Mucosa of descending colon (tissue), 3 donors: ENCODE measurements around the gene PEPD. TPM values are rescaled to one million over a fixed set of nuclear protein-coding genes. Genes with fewer than 3 reads are reported as not detected.
A peak's percentile ranks its signal among the peaks of the same experiment; 100 is the strongest.

Source experiments
- ATAC-seq: fragments of 200-7000 bp; cut with Tn5 transposase; one replicate; pipeline ENCODE4 v1.9.1; 2020; ENCODE audit warnings: mild to moderate bottlenecking, moderate library complexity
- DNase-seq, 3 donors: peaks; one replicate each; pipeline ENCODE4 v3.0.0-alpha.2; 2020
- H3K36me3 ChIP-seq: fragments of 200-600 bp; one replicate; pipeline ENCODE4 v1.8.0; 2021; ENCODE audit warnings: low read depth, mild to moderate bottlenecking
- H3K4me1 ChIP-seq: fragments of 200-600 bp; one replicate; pipeline ENCODE4 v1.8.0; 2021; ENCODE audit warnings: low read depth, mild to moderate bottlenecking
- H3K4me3 ChIP-seq: fragments of 200-600 bp; one replicate; pipeline ENCODE4 v1.8.0; 2021; ENCODE audit warnings: mild to moderate bottlenecking
- H3K9me3 ChIP-seq: fragments of 200-600 bp; one replicate; pipeline ENCODE4 v1.8.0; 2021; ENCODE audit warnings: mild to moderate bottlenecking
- CTCF ChIP-seq: fragments of 200-600 bp; IDR thresholded peaks from one replicate; pipeline ENCODE4 v1.8.0; 2022; ENCODE audit warnings: antibody characterized with exemption, mild to moderate bottlenecking
- intact Hi-C, 2 donors: fragments of 100-400 bp; cut with DNase I in 1 of 2; cut with micrococcal nuclease in 1 of 2; formaldehyde crosslinking; loops; one replicate each; pipeline versions ENCODE4 v1.11.0 to v1.11.1; 2022; cut with DNase I, micrococcal nuclease
- total RNA-seq, 3 donors: library from RNA; stranded (reverse); fragmentation: NEBNext Ultra II Directional in 2 of 3; extraction: Animal tissue kit (Norgen Biotek cat#: 25700) in 2 of 3; gene quantifications; one replicate each; pipeline versions ENCODE4 v1.2.1 to v1.2.4, GENCODE V29; 2021 to 2023
- donor health status: DM: no; HTN: no; CAD: no; lungs with moderate emphysema.
- donor health status: DM: no; HTN: no; CAD: no.
- donor health status: DM: no; HTN: yes; CAD: no.

PEPD gene
- total RNA-seq, 3 donors from 2014 or later: 40.4 to 91.5 (median 79.1) TPM

- Histone ChIP-seq H3K4me3 (no peak overlapping the region), H3K4me1 (no peaks in the 10 kb centered on the region), H3K9me3 (no peaks in the 10 kb centered on the region), H3K36me3 (no peaks in the 10 kb centered on the region)
- DNase-seq (no peak), ATAC-seq (no peak)
- TF ChIP-seq CTCF: no peak
- intact Hi-C loops: no loop called here
These were observed 39.7 kb upstream of the PEPD start for GRCh38 chr19:33561261-33561660.

- H3K36me3 ChIP-seq: no peaks in the 10 kb centered on the region
- H3K9me3 ChIP-seq: no peaks in the 10 kb centered on the region
- ATAC-seq (no peak), DNase-seq (no peak)
- no peaks in the 10 kb centered on the region for H3K4me1 ChIP-seq
- intact Hi-C loops: no loop called here
- no peak for TF ChIP-seq CTCF
- H3K4me3 ChIP-seq: no peak overlapping the region
These were observed 38.4 kb upstream of the PEPD start for GRCh38 chr19:33559996-33560395.

- H3K36me3 ChIP-seq: no peaks in the 10 kb centered on the region
- DNase-seq (peak in 1 of 3 donors; percentile 3), ATAC-seq (no peak)
- TF ChIP-seq CTCF: no peak
- H3K4me3 ChIP-seq: no peak overlapping the region
- no peaks in the 10 kb centered on the region for H3K9me3 ChIP-seq
- intact Hi-C loops: no loop called here
- no peaks in the 10 kb centered on the region for H3K4me1 ChIP-seq
These were observed 37.3 kb upstream of the PEPD start for GRCh38 chr19:33558856-33559255.

GRCh38 chr19:33558151-33558550 lies 36.6 kb upstream of the PEPD start:
- Histone ChIP-seq H3K4me3 (no peak overlapping the region), H3K4me1 (no peaks in the 10 kb centered on the region), H3K36me3 (no peaks in the 10 kb centered on the region), H3K9me3 (no peaks in the 10 kb centered on the region)
- TF ChIP-seq CTCF: no peak
- DNase-seq: no peak
- no peak for ATAC-seq
- intact Hi-C loops: no loop called here

- no peak for ATAC-seq
- TF ChIP-seq CTCF: no peak
- H3K4me1 ChIP-seq: no peaks in the 10 kb centered on the region
- H3K36me3 ChIP-seq: no peaks in the 10 kb centered on the region
- H3K4me3 ChIP-seq: no peak overlapping the region
- intact Hi-C loops: no loop called here
- DNase-seq: no peak
- no peaks in the 10 kb centered on the region for H3K9me3 ChIP-seq
These were observed 36.1 kb upstream of the PEPD start for GRCh38 chr19:33557720-33558119.

- H3K4me1 ChIP-seq: no peaks in the 10 kb centered on the region
- no peak for TF ChIP-seq CTCF
- ATAC-seq: no peak
- H3K36me3 ChIP-seq: no peaks in the 10 kb centered on the region
- intact Hi-C loops: no loop called here
- no peaks in the 10 kb centered on the region for H3K9me3 ChIP-seq
- H3K4me3 ChIP-seq: no peak overlapping the region
- no peak for DNase-seq
These were observed 35.6 kb upstream of the PEPD start for GRCh38 chr19:33557196-33557595.
